IPS-NIHi11 (cell line): ENCODE measurements around the gene CMIP.
A peak's percentile ranks its signal among the peaks of the same experiment; 100 is the strongest.

Source experiments
- DNase-seq: peaks from one replicate; pipeline ENCODE4 v3.0.0; 2012; ENCODE audit warnings: mixed read lengths, low spot score

The CMIP gene

DNA sequence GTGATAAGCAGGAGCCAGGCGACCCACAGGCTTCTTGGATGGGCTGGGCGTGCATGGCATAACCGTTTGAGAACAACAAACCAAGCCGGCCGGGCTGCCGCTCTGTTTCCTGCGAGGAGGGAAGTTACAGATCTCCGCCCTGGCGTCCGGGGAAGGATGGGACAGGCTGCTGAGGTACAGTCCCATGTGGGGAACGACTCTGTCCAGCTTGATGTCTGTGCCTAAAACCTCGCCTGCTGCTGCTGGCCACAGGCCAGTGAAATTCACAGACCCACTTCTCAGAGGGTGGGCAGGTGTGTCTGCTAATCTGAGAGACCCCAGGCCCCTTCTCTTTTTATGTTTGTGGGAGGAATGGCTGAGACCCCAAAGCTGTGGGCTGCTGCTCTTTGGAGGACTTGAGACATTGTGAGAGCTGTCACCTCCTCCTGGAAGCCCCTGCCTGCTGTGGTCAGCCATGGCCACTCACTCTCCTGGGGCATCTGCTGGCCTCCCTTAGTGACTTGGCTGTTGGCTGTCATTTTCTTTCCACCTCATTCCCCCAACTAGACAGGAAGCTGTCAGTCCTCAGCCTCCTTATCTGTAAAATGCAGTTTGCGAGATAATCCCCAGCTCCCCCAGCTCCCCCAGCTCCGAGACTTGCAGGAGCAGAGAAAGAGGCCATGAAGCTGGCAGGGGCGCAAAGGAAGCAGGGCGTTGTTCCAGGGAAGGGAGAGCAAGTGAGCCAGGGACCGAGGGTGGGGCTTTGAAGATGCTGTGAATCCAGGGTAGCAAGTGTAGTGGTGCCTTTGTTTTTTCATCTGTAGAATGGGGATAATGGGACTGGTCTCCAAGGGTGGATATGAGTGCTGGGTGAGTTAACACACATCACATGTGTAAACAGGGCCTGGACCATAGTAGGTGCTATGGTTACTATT lies 51.0 kb downstream of the CMIP start:
- no peak for DNase-seq

DNA sequence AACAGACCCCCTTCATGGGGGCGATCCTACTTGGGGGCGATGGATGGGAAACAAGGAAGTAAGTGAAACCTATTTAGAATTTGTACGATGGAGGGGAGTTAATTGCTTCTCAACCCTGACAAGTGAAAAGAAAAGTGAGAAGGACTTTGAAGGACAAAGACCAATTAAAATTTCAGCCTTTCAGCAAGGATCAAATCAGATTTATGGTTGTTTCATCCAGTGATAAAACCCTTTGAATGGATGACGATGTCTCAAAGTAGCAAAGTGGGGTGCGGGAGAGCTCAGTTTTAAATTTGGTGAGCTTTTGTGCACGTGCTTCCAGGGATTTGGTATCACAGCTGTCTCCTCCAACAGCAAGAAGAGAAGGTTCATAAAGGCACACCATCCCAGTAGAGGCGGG lies 51.7 kb downstream of the CMIP start:
- DNase-seq = no peak

DNA sequence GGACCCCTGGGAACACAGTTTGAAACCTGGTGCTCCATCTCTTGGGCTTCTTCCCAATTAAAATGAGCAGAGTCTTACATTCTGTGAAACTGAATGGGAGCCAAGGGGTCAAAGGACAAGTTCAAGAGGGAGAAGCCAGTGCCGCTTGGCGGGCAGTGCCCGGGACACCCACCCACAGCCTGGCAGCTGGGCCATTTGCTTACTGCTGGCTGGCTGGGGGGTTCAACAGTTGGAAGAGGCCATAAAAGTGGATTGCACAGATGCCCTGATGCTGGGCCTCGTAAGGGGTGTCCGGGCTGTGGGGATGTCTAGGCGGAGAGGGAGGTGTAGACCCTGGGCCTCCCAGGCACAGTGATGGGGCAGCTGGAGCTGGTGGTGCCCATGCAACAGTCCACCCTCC lies 52.1 kb downstream of the CMIP start:
- DNase-seq = no peak

DNA sequence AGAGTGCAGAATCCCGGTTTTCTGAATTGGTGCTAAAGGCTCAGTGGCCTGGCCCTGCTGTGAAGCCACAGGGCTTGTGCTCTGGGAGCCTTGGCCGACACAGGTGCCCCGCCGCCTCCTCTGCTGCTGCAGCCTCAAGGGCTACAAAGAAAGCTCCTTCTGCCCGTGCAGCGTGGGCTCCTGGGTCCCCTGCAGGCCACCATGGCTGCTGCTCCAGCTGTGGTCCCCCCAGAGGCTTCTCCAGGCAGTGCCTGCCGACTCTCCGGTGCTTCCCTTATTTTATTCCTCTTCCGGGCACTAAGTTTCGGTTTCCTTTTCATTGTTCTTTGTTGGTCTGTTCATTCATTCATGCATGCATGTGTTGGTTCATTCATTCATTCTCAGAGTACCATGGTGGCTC lies 53.1 kb downstream of the CMIP start:
- no peak for DNase-seq

- DNase-seq = no peak
These were observed 53.7 kb downstream of the CMIP start for GRCh38 chr16:81498351-81498750.

DNA sequence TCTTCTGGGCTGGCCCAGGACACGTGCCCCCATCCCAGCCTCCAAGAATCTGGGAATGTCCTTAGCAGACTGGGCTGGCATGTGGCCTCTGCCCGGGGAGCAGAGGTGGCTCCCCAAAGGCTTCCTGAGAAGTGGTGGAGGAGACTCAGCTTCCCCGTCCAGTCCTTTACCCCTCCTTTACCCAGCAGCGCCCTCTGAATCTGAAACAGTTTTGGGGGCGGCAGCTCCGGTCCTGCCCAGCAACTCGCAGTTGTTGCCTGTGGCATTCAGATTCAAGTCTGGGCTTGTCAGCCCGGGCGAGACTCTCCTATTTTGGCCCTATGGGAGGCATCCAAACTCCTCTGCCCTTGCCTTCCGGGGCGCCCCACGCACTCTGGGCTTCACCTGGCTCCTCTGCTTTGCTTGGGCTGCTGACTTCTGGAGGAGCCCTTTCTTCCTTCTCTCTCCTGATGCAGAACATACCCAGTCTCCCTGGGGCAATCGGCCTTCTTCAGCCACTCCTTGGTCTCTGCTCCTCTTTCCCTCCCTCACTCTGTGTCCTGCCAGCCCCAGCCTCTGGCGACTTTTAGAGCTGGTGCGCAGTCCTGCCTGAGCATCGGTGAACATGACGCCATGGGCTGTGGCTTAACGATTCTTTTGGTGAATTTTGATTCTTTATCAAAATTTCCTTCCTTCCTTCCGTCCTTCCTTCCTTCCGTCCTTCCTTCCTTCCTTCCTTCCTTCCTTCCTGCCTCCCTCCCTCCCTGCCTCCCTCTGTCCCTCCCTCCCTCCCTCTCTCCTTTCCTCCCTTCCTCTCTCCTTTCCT lies 55.2 kb downstream of the CMIP start:
- no peak for DNase-seq

- DNase-seq = no peak
These were observed 56.4 kb downstream of the CMIP start for GRCh38 chr16:81500833-81501521.

GRCh38 chr16:81502396-81503070 lies 57.9 kb downstream of the CMIP start:
- DNase-seq = no peak

DNA sequence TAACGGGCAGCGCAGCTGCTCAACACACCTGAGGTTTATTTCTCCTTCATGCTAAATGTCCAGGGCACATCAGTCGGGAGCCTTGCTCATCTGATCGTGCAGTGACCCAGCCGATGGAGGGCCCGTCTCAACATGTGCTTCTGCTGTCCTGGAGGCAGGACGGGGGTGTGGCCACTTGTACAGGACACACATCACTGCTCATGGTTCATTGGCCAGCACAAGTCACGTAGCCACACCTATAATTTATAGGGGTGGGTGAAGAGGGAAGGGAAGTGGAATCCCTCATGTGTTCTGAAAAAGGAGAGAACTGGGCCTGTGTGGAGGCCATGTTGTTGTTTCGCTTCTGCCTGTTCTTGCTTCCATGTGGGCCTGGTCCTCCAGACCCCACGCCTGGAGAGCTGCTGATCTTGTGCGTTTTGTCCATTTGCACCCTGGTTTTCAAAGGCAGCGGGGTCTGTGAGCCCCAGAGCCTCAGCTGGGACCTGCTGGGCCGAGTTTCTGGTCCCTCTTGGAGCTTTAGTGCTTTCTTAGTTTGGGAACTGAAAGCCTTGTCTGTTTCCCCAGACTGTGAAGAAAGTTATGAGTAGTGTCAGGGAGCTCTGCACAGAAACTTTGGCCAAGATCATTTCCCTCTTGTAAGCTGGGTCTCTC lies 60.5 kb downstream of the CMIP start:
- peak; percentile 58 for DNase-seq

- DNase-seq = no peak
These were observed 64.8 kb downstream of the CMIP start for GRCh38 chr16:81509404-81509803.

DNA sequence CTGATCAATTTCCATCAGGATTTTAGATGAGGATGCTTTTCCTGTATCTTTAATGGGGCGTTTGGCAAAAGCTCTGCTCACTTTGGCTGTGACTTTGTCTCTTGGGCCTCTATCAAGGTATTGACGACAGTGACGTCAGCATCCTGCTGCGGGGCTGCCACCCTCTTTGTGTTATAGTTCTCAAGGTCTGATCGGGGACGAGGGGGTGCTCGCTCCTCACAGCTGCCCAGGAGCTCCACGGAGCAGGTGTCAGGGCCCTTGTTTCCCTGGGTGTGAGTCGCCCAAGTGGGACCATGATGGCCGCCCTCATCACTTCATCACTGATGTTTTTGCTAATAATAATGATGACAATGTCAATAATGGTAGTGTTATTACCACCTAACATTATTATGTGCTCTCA lies 65.4 kb downstream of the CMIP start:
- DNase-seq = no peak

- no peak for DNase-seq
These were observed 66.8 kb downstream of the CMIP start for GRCh38 chr16:81511371-81511770.

- peak; percentile 66 for DNase-seq
These were observed 68.8 kb downstream of the CMIP start for GRCh38 chr16:81513204-81514040.

GRCh38 chr16:81514041-81514559 lies 69.5 kb downstream of the CMIP start:
- DNase-seq = no peak

DNA sequence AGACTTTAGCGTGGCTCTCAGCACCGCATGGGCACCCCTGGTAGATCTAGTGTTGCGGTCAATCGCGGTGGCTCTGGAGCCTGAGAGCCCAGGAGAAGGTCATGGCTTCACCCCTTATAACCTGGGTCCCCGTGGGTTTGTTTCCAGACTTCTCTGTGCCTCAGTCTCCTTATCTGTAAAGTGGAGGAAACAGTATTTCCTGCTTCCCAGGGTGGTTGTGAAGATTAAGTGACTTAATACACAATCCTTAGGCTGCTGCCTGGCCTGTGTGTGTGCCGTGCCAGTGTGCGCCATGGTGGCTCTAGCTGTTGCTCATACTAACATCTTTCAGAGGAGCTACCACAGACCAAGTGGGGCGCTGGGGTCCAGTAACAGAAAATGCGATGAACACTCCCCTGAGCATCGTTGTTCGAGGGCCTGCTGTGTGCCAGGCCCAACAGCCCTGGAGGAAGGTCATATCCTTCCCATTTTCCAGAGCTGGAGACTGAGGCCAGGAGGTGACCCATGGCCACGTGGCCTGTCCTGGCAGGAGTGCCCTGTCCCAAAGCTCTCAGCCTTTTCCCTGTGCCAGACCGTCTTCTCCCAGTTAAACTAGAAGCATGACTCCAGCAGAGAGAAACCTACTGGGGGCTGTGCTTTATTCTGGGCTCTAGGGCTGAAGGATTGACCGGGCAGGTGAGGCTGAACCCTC lies 70.1 kb downstream of the CMIP start:
- DNase-seq = no peak

DNA sequence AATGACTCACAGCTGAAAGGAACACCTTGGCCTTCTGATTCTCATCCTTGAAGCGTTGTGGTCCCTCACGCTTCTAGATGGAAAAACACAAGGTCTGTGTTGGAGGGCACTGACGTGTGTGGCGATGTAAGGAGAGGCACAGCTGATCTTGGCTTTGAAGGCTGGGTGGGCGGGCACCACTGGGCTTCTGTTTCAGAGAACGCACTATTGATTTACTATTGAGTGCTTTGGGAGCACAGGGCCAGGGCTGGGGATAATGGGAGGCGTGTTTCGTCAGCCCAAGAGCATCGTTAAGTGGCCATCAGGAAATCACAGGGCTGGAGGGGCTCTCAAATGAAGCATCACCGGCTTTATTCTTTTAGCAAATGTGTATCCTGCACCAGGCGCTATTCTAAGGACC lies 70.7 kb downstream of the CMIP start:
- no peak for DNase-seq

- no peak for DNase-seq
These were observed 71.1 kb downstream of the CMIP start for GRCh38 chr16:81515721-81516120.

- no peak for DNase-seq
These were observed 72.0 kb downstream of the CMIP start for GRCh38 chr16:81516478-81517149.

GRCh38 chr16:81517150-81517499 lies 72.5 kb downstream of the CMIP start:
- DNase-seq = no peak
